GM19193 (cell line): ENCODE data around the gene HOXB4.

ENCODE experiments used
- POLR2A ChIP-seq: IDR thresholded peaks from 4 replicates; pipeline ENCODE4 v1.6.1; 2011; ENCODE audit not compliant: insufficient read depth, insufficient read length; ENCODE audit errors: extremely low read depth

Gene HOXB4

GRCh38 chr17:48566717-48567116 lies 11.4 kb downstream of the HOXB4 start:
- TF ChIP-seq POLR2A: no peak

- TF ChIP-seq POLR2A: no peak
Observed at GRCh38 chr17:48565925-48566710, 12.0 kb downstream of the HOXB4 start.

GRCh38 chr17:48565022-48565554 lies 13.1 kb downstream of the HOXB4 start:
- no peak for TF ChIP-seq POLR2A

- no peak for TF ChIP-seq POLR2A
Observed at GRCh38 chr17:48564188-48565021, 13.7 kb downstream of the HOXB4 start.

- no peak for TF ChIP-seq POLR2A
Observed at GRCh38 chr17:48563867-48564187, 14.3 kb downstream of the HOXB4 start.

GRCh38 chr17:48563385-48563838 lies 14.7 kb downstream of the HOXB4 start:
- no peak for TF ChIP-seq POLR2A

- TF ChIP-seq POLR2A: no peak
Observed at GRCh38 chr17:48562934-48563333, 15.2 kb downstream of the HOXB4 start.

- peak; percentile 28 for TF ChIP-seq POLR2A
Observed at GRCh38 chr17:48561884-48562810, 16.0 kb downstream of the HOXB4 start.

- TF ChIP-seq POLR2A: no peak
Observed at GRCh38 chr17:48559840-48560817, 18.0 kb downstream of the HOXB4 start.

GRCh38 chr17:48559122-48559839 lies 18.9 kb downstream of the HOXB4 start:
- TF ChIP-seq POLR2A: no peak

GRCh38 chr17:48558831-48559121 lies 19.4 kb downstream of the HOXB4 start:
- TF ChIP-seq POLR2A: no peak

GRCh38 chr17:48558057-48558830 lies 19.9 kb downstream of the HOXB4 start:
- no peak for TF ChIP-seq POLR2A
